Measurements from ENCODE around the gene CHRDL2.

DNA sequence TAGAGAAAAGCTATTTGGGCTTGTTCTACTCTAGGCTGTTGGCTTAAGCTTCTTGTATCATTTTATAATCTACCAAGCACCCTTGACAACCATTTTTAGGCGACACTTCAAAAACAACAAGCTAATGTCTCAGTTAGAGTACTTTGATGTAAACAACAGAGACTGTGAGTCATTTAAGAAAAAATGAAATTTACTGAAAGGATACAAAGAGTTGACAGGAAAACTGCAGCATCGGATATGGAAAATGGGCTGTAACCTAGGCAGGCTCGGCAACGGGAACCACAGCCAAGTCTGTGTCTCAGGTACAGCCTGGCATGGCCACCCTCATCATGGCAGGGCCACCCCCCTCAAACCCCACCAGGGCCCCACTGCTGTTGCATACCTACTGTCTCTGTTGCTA, 13.1 kb upstream of the CHRDL2 start:
- TF ChIP-seq, protein P1, sequence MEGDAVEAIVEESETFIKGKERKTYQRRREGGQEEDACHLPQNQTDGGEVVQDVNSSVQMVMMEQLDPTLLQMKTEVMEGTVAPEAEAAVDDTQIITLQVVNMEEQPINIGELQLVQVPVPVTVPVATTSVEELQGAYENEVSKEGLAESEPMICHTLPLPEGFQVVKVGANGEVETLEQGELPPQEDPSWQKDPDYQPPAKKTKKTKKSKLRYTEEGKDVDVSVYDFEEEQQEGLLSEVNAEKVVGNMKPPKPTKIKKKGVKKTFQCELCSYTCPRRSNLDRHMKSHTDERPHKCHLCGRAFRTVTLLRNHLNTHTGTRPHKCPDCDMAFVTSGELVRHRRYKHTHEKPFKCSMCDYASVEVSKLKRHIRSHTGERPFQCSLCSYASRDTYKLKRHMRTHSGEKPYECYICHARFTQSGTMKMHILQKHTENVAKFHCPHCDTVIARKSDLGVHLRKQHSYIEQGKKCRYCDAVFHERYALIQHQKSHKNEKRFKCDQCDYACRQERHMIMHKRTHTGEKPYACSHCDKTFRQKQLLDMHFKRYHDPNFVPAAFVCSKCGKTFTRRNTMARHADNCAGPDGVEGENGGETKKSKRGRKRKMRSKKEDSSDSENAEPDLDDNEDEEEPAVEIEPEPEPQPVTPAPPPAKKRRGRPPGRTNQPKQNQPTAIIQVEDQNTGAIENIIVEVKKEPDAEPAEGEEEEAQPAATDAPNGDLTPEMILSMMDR (IDR thresholded peaks at IDR 0.05; ENCODE audit: poor library complexity) = no peak
- TF ChIP-seq EZH2 (IDR thresholded peaks at IDR 0.05; ENCODE audit: borderline replicate concordance) = no peak

Measured in hepatocyte (in vitro differentiated cells).